Erythroblast (primary cell): ENCODE results near the gene SIL1.

Experiments used
- GATA1 ChIP-seq: IDR thresholded peaks from 2 replicates; pipeline ENCODE4 v1.6.1; 2011; ENCODE audit warnings: low read depth, mild to moderate bottlenecking, control low read depth, low read length, moderate library complexity
- POLR2A ChIP-seq: IDR thresholded peaks from 2 replicates; pipeline ENCODE4 v1.6.1; 2011; ENCODE audit warnings: mild to moderate bottlenecking, low read length

DNA sequence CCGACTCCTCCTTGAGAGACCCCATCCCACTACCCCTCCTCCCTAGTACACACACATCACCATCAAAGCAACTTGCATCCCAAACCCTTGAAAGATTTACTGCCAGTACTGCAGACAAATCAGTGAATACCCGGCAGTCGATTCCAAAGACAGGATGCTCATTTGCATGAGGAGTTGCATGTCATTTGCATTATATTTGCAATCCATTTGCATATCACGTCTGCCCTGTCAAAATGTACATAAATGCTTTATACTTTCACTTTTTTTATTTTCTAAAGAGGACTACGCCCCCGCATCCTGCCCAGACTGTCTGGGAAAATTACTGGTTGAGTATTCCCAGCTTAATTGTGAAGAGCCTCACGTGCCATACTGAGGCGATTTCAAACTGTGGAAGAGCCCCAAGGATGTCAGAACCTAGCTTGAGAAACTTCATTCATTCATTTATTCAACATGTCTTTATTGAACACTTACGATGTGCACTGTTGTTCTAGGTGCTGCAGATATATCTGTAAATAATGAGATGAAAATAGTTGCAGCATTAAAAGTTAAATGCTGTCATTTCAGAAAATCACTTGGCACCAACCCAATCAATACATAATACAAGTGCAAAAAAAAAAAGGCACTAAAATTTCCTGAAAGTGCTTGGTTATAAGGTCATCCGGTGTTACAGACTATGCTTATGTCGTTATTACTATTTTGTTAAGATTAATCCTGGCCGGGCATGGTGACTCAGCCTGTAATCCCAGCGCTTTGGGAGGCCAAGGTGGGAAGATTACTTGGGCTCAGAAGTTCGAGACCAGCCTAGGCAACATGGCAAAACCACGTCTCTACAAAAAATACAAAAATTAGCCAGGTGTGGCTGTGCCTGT is 17.2 kb upstream of the SIL1 start:
- TF ChIP-seq POLR2A (no peak), GATA1 (no peak)
